HUES64 (cell line): ENCODE data around the gene ATF4.

ENCODE experiments used
- H3K27ac ChIP-seq: 2 replicates; pipeline ENCODE4 v1.7.0; 2013; ENCODE audit warnings: low read depth, low read length, inconsistent platforms
- H3K27me3 ChIP-seq: 2 replicates; pipeline ENCODE4 v1.6.1; 2013; ENCODE audit warnings: mild to moderate bottlenecking, low read length; ENCODE audit not compliant: insufficient read depth
- H3K36me3 ChIP-seq: 2 replicates; pipeline ENCODE4 v1.6.1; 2013; ENCODE audit warnings: mild to moderate bottlenecking, low read length; ENCODE audit not compliant: insufficient read depth
- H3K4me1 ChIP-seq: 2 replicates; pipeline ENCODE4 v1.6.1; 2013; ENCODE audit warnings: mild to moderate bottlenecking, low read length, moderate library complexity; ENCODE audit not compliant: insufficient read depth
- H3K4me3 ChIP-seq: 2 replicates; pipeline ENCODE4 v1.5.1; 2013; ENCODE audit warnings: mild to moderate bottlenecking, low read length, moderate library complexity
- H3K9ac ChIP-seq: 2 replicates; pipeline ENCODE4 v1.6.1; 2013; ENCODE audit warnings: mild to moderate bottlenecking, low read depth, low read length
- H3K9me3 ChIP-seq: 2 replicates; pipeline ENCODE4 v1.6.1; 2013; ENCODE audit warnings: low read depth, low read length; ENCODE audit not compliant: insufficient read depth
- WGBS: fragments of 150-250, 120-280 bp; methylation state at CpG from one replicate; pipeline ENCODE4 v1.1.7; 2013; ENCODE audit warnings: missing lambda C conversion rate; 5-methylcytosine and 5-hydroxymethylcytosine counted together

ATF4 gene

DNA sequence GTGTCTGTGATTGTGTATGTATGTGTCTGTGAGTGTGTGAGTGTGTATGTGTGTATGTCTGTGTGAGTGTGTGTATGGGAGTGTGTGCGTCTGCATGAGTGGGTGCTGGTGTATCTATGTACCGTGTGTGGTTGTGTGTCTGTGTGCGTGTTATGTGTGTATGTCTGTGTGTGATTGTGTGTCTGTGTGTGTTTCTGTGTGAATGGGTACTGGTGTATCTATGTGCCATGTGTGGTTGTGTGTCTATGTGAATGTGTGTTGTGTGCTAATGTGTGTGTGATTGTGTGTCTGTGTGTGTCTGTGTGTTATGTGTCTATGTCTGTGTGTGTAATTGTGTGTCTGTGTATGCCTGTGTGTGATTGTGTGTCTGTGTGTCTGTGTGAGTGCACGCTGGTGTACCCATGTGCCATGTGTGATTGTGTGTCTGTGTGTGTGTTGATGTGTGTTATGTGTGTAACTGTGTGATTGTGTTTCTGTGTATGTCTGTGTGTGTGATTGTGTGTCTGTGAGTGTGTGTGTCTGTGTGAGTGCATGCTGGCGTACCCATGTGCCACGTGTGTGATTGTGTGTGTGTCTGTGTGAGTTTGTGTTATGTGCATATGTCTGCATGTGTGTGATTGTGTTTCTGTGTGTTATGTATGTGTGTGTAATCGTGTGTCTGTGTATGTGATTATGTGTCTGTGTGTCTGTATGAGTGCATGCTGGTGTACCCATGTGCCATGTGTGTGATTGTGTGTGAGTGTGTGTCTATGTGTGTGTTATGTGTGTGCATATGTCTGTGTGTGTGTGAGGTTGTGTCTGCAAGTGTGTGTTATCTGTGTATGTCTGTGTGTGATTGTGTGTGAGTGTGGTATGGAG lies 43.4 kb downstream of the ATF4 start:
- 90% methylated on average over 7 of the region's 7 CpGs for WGBS
- H3K9ac ChIP-seq = no peak overlapping the region
- H3K36me3 ChIP-seq = no peaks in the 10 kb centered on the region
- no peak overlapping the region for H3K27ac ChIP-seq
- peaks cover 25% of the 10 kb centered on the region for H3K27me3 ChIP-seq
- no peaks in the 10 kb centered on the region for H3K9me3 ChIP-seq
- peaks cover 3% of the 10 kb centered on the region; the same call in 1 of the 2 replicates for H3K4me1 ChIP-seq
- H3K4me3 ChIP-seq = no peak overlapping the region

DNA sequence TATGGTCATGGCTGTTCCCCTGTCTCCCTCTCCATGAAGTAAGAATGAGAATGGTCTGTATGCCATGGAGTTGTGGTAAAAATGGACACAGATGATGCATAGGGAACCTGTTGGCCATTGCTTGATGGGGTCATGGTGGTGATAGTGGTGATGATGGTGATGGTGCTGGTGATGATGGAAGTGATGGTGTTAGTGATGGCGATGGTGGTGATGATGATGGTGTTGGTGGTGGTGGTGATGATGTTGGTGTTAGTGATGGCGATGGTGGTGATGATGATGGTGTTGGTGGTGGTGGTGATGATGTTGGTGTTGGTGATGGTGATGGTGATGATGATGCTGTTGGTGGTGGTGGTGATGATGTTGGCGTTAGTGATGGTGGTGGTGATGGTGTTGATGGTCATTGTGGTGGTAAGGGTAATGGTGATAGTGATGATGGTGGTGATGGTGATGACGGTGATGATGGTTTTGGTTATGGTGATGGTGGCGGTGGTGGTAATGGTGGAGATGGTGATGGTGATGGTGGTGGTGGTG lies 45.1 kb downstream of the ATF4 start:
- H3K36me3 ChIP-seq = no peaks in the 10 kb centered on the region
- peaks cover 13% of the 10 kb centered on the region for H3K27me3 ChIP-seq
- no peaks in the 10 kb centered on the region for H3K9me3 ChIP-seq
- H3K27ac ChIP-seq = no peak overlapping the region
- H3K4me3 ChIP-seq = no peak overlapping the region
- 97% methylated on average over 5 of the region's 5 CpGs for WGBS
- peaks cover 3% of the 10 kb centered on the region; the same call in 1 of the 2 replicates for H3K4me1 ChIP-seq
- H3K9ac ChIP-seq = no peak overlapping the region

DNA sequence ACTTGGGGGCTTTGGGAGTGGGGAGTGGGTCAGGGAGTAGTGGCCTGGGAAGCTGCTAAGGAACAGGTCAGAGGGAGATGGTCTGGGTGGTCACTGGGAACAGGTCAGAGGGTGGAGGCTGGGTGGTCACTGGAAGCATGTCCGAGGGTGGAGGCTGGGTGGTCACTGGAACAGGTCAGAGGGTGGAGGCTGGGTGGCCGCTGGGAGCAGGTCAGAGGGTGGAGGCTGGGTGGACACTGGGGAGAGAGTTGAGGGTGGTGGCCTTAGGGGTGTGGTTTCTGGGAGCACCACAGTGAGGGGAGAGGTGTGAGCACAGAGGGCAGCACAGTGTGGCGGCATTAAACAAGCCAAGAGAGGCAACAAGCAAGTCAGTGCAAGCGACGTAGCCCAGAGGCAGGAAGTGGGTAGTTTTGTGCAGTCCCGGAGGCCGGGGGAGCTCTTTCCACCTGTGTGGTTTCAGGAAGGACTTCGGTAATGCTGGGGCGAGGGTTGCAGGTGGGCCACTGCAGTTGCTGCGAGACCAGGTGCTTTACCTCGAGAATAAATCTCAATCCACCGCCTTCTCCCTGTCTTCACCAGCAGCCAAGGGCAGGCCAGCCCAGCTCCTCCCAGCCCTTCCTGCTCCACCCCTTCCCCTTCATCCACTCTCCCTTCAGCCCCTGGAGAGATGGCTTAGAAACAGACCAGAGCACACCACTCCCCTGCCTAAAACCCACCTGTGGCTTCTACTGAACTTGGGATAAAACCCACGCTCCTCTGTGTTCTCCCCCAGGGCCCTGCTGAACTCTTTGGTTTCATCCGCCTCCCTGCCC lies 47.0 kb downstream of the ATF4 start:
- no peak overlapping the region for H3K9ac ChIP-seq
- H3K9me3 ChIP-seq = no peaks in the 10 kb centered on the region
- H3K27me3 ChIP-seq = no peaks in the 10 kb centered on the region
- no peaks in the 10 kb centered on the region for H3K36me3 ChIP-seq
- 84% methylated on average over 14 of the region's 14 CpGs for WGBS
- H3K4me1 ChIP-seq = peaks cover 3% of the 10 kb centered on the region; the same call in 1 of the 2 replicates
- no peak overlapping the region for H3K4me3 ChIP-seq
- no peak overlapping the region for H3K27ac ChIP-seq

DNA sequence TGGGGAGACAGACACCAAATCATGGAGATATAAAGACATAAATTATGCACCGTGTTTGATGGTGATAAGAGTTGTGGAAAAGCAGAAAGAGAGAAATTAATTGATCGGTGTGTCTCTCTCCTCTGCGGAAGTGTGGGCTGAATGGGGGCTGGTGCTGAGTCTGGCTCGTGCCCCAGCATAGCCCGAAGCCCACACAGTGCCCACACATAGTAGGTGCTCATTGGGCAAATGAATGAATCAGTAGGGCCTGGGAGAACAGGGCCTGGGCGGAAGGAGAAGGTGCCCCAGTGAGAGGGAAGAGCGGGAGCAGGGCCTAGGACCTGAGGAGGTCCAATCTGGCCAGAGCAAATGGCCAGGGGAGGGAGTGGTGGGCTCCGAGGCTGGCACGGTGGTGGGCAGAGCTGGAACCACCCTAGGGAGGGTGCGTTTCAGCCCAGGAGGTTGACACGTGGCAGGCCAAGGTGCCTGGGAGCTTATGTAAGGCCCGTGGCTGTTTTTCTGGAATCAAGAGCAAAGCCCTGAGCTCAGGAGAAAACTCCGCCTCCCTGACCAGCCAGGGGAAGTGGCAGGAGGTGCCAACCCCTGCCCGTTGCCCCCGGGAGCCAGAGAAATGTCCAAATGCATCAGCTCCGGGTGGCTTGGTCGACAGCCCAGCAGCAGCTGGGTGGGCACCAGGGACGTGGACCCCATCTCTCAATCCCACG lies 48.1 kb downstream of the ATF4 start:
- Histone ChIP-seq H3K4me1 (peaks cover 3% of the 10 kb centered on the region; the same call in 1 of the 2 replicates), H3K36me3 (no peaks in the 10 kb centered on the region), H3K27me3 (no peaks in the 10 kb centered on the region), H3K9ac (no peak overlapping the region), H3K27ac (no peak overlapping the region), H3K9me3 (no peaks in the 10 kb centered on the region), H3K4me3 (no peak overlapping the region)
- 92% methylated on average over 19 of the region's 19 CpGs for WGBS

DNA sequence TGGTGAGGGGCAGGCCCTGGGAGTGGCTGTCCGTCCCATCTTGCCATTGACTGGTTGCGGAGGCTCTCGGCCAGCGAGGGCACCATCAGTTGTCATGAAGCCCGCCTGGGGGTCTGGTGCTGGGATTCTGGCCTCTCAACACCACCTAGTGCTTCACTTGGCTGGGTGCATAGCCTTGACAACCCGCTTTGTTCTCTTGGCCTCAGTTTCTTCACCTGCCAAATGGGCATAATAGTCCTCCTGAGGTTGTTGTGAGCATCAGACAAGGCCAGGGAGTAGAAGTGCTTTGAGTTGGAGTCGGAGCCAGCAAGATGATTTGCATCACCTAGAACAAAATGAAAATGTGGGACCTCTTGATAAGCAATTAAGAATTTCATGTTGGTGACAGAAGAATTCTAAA lies 48.7 kb downstream of the ATF4 start:
- Histone ChIP-seq H3K27ac (no peak overlapping the region), H3K9me3 (no peaks in the 10 kb centered on the region), H3K4me1 (peaks cover 3% of the 10 kb centered on the region; the same call in 1 of the 2 replicates), H3K36me3 (no peaks in the 10 kb centered on the region), H3K27me3 (no peaks in the 10 kb centered on the region), H3K4me3 (no peak overlapping the region), H3K9ac (no peak overlapping the region)
- 97% methylated on average over 7 of the region's 7 CpGs for WGBS

DNA sequence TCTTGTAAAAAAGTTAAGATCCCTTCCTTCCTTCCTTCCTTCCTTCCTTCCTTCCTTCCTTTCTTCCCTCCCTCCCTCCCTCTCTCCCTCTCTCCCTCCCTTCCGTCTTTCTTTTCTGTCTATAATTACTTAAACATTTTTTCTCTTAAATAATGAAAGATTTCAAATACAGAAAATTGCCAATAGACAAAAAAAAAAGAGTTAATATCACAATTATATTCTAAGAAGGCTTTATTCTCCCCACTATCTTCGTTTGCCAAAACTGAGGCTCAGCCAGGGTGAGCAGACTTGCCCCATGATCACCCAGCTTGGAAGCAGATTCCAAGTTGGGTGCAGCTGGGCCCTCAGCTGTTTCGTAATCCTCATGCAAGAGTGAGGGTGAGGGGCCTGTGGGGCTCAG lies 49.9 kb downstream of the ATF4 start:
- Histone ChIP-seq H3K9ac (no peak overlapping the region), H3K27me3 (no peaks in the 10 kb centered on the region)

DNA sequence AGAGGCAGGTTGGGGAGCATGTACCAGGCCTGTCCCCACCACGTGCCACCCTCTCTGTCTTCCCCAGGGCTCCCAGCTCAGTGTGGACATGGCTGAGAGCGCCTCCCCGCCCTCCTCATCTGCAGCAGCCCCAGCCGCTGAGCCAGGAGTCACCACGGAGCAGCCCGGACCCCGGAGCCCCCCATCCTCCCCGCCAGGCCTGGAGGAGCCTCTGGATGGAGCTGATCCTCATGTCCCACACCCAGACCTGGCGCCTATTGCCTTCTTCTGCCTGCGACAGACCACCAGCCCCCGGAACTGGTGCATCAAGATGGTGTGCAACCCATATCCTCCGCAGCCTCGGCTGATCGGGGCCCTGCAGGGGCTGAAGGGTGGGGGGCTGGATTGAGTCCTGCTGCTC lies 50.3 kb downstream of the ATF4 start, which contains the start of gene CACNA1I:
Gene CACNA1I (plus strand): TSS at position 89 of the 400 bp plus-strand sequence. CDS start 0 bp downstream, at position 89.
- Histone ChIP-seq H3K36me3 (no peaks in the 10 kb centered on the region), H3K27me3 (no peaks in the 10 kb centered on the region), H3K9me3 (no peaks in the 10 kb centered on the region), H3K27ac (no peak within 1 kb of the TSS), H3K4me3 (no peak within 1 kb of the TSS), H3K9ac (no peak within 1 kb of the TSS), H3K4me1 (peaks cover 3% of the 10 kb centered on the region; the same call in 1 of the 2 replicates)
- 91% methylated on average over 14 of the region's 14 CpGs for WGBS

More for the DNA sequence above, 49.9 kb downstream of the ATF4 start:
- Histone ChIP-seq H3K36me3 (no peaks in the 10 kb centered on the region), H3K9me3 (no peaks in the 10 kb centered on the region), H3K4me3 (no peak overlapping the region), H3K4me1 (peaks cover 3% of the 10 kb centered on the region; the same call in 1 of the 2 replicates), H3K27ac (no peak overlapping the region)
- WGBS = 95% methylated on average over 2 of the region's 3 CpGs

DNA sequence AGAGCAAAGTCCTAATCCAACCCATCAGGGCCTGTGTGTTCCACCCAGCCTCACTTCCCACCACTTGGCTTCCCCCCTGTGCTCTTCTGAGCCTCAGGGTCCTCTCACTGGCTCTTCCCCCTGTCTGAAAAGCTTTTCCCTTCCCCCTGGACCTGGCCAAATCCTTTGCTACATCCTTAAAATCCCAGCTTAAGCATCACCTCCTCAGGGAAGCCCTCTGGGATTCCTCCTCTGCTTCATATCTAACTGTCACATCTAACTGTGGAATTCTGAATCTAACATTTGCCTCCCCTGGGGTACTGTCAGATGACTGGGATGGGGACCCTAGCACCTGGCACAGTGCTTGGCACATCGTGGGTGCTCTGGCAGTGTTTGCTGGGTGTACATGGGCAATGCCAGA lies 51.2 kb downstream of the ATF4 start:
- H3K9me3 ChIP-seq = no peaks in the 10 kb centered on the region
- no peak overlapping the region for H3K27ac ChIP-seq
- no peaks in the 10 kb centered on the region for H3K27me3 ChIP-seq
- no peaks in the 10 kb centered on the region for H3K36me3 ChIP-seq
- no peak overlapping the region for H3K9ac ChIP-seq
- 84% methylated on average over 1 of the region's 1 CpG for WGBS
- H3K4me1 ChIP-seq = peaks cover 3% of the 10 kb centered on the region; the same call in 1 of the 2 replicates
- no peak overlapping the region for H3K4me3 ChIP-seq
